HG03066 (cell line): ENCODE data around the gene TAS1R2.

Experiments used
- ATAC-seq: cut with Tn5 transposase; IDR thresholded peaks from one replicate; pipeline ENCODE4 v1.9.1; 2021; ENCODE audit warnings: low read depth; ENCODE audit not compliant: unreplicated experiment

The TAS1R2 gene

GRCh38 chr1:18829671-18830070 is 29.8 kb downstream of the TAS1R2 start:
- no peak for ATAC-seq

GRCh38 chr1:18828224-18828623 is 31.2 kb downstream of the TAS1R2 start:
- no peak for ATAC-seq

- no peak for ATAC-seq
These were observed 36.0 kb downstream of the TAS1R2 start for GRCh38 chr1:18823438-18823837.

- ATAC-seq, result no peak
These were observed 38.4 kb downstream of the TAS1R2 start for GRCh38 chr1:18820791-18821641.

- no peak for ATAC-seq
These were observed 39.3 kb downstream of the TAS1R2 start for GRCh38 chr1:18819986-18820790.

GRCh38 chr1:18819203-18819602 is 40.3 kb downstream of the TAS1R2 start:
- ATAC-seq, result no peak

GRCh38 chr1:18817795-18818435 is 41.5 kb downstream of the TAS1R2 start:
- ATAC-seq, result no peak

- no peak for ATAC-seq
These were observed 42.1 kb downstream of the TAS1R2 start for GRCh38 chr1:18817316-18817715.

GRCh38 chr1:18816808-18817207 is 42.7 kb downstream of the TAS1R2 start:
- ATAC-seq, result no peak

GRCh38 chr1:18814874-18815531 is 44.5 kb downstream of the TAS1R2 start:
- ATAC-seq, result no peak

GRCh38 chr1:18814425-18814824 is 45.0 kb downstream of the TAS1R2 start:
- ATAC-seq, result no peak

- ATAC-seq, result no peak
These were observed 47.0 kb downstream of the TAS1R2 start for GRCh38 chr1:18812453-18812939.

- ATAC-seq, result no peak
These were observed 47.6 kb downstream of the TAS1R2 start for GRCh38 chr1:18811733-18812452.

GRCh38 chr1:18809953-18810899 is 49.2 kb downstream of the TAS1R2 start:
- ATAC-seq, result no peak

- no peak for ATAC-seq
These were observed 50.9 kb downstream of the TAS1R2 start for GRCh38 chr1:18808550-18808949.

- ATAC-seq, result no peak
These were observed 52.0 kb downstream of the TAS1R2 start for GRCh38 chr1:18807334-18808063.

- ATAC-seq, result no peak
These were observed 53.3 kb downstream of the TAS1R2 start for GRCh38 chr1:18805925-18806849.
